GM12878 (cell line): ENCODE results near the gene FCN2. TPM values are rescaled to one million over a fixed set of nuclear protein-coding genes. Genes with fewer than 3 reads are reported as not detected.

Experiments used
- ATAC-seq: fragments of 200-7000 bp; cut with Tn5 transposase; 3 replicates; pipeline ENCODE4 v1.9.1; 2020; ENCODE audit warnings: mild to moderate bottlenecking, moderate library complexity
- BruUV-seq: library from RNA; stranded (reverse); fragments of 400-500 nt; replicated peaks from 2 replicates; lab custom pipeline; 2021; lab: Mats Ljungman, UMichigan
- CTCF ChIA-PET: fragments of 300-600 bp; sonication (Branson Sonifier 250); formaldehyde crosslinking; extraction: SDS; loops from one replicate; lab custom pipeline; 2021; ENCODE audit warnings: inconsistent platforms; lab: Yijun Ruan, JAX
- POLR2A ChIA-PET: fragments of 350-600 bp; formaldehyde crosslinking; extraction: SDS; loops from one replicate; lab custom pipeline; 2021; ENCODE audit warnings: inconsistent platforms; lab: Charles Lee
- RAD21 ChIA-PET: fragments of 300-600 bp; sonication (Branson Sonifier 250); formaldehyde crosslinking; loops from one replicate; lab custom pipeline; 2023; ENCODE audit warnings: antibody characterized with exemption; ENCODE audit not compliant: unreplicated experiment; lab: Charles Lee
- SMC1A ChIA-PET: fragments of 300-600 bp; sonication (Branson Sonifier 250); formaldehyde crosslinking; loops from one replicate; lab custom pipeline; 2023; ENCODE audit not compliant: unreplicated experiment, uncharacterized antibody; lab: Charles Lee
- DNase-seq: peaks from one replicate; pipeline ENCODE4 v3.0.0-alpha.2; 2011; ENCODE audit warnings: low read depth, low spot score
- FAIRE-seq: peaks from 3 replicates; lab custom pipeline; 2011; peaks lifted over from hg19 to GRCh38; lab: Jason Lieb, UNC
- H2AFZ ChIP-seq: 2 replicates; pipeline ENCODE4 v1.6.0; 2011; ENCODE audit warnings: low read depth, low read length, control low read depth; ENCODE audit not compliant: control insufficient read depth
- H3K27ac ChIP-seq: 2 replicates; pipeline ENCODE4 v1.5.1; 2011; ENCODE audit warnings: control low read depth; ENCODE audit not compliant: control insufficient read depth, insufficient read depth
- H3K27me3 ChIP-seq, 2 experiments: replicated peaks in 1 of 2; 2 replicates each; pipeline versions ENCODE4 v1.6.0 to v1.6.1; 2011; ENCODE audit warnings: low read length in 1 of 2; ENCODE audit not compliant: control insufficient read depth in 2 of 2, insufficient read depth in 2 of 2
- H3K36me3 ChIP-seq, 2 experiments: 2 replicates each; pipeline ENCODE4 v1.5.1; 2011; ENCODE audit warnings: low read length in 1 of 2; ENCODE audit not compliant: control insufficient read depth in 2 of 2, insufficient read depth in 2 of 2
- H3K4me1 ChIP-seq: 2 replicates; pipeline ENCODE4 v1.6.1; 2011; ENCODE audit warnings: mild to moderate bottlenecking, low read length, moderate library complexity, mixed read lengths; ENCODE audit not compliant: control insufficient read depth, insufficient read depth
- H3K4me2 ChIP-seq: 2 replicates; pipeline ENCODE4 v1.6.0; 2011; ENCODE audit warnings: control low read depth; ENCODE audit not compliant: control insufficient read depth, insufficient read depth
- H3K4me3 ChIP-seq: fragments of 200-600 bp; sonication (generic); 2 replicates; pipeline ENCODE4 v1.5.1; 2016
- H3K79me2 ChIP-seq: 2 replicates; pipeline ENCODE4 v1.6.0; 2011; ENCODE audit warnings: low read length; ENCODE audit not compliant: control insufficient read depth, insufficient read depth
- H3K9ac ChIP-seq: 2 replicates; pipeline ENCODE4 v1.8.0; 2011; ENCODE audit warnings: low read length, control low read depth, mixed read lengths; ENCODE audit not compliant: control insufficient read depth, insufficient read depth
- H3K9me3 ChIP-seq: replicated peaks from 3 replicates; pipeline ENCODE4 v1.5.1; 2011; ENCODE audit warnings: mild to moderate bottlenecking, low read length; ENCODE audit not compliant: control insufficient read depth, insufficient read depth
- H4K20me1 ChIP-seq: 2 replicates; pipeline ENCODE4 v1.6.0; 2011; ENCODE audit not compliant: control insufficient read depth, insufficient read depth
- BMI1 ChIP-seq: fragments of 450-650 bp; IDR thresholded peaks from 2 replicates; pipeline ENCODE4 v1.6.1; 2016; ENCODE audit warnings: mild to moderate bottlenecking, moderate library complexity, borderline replicate concordance
- CBX5 ChIP-seq: sonication (generic); IDR thresholded peaks from 2 replicates; pipeline ENCODE4 v1.6.1; 2016; ENCODE audit warnings: low read depth, moderate library complexity, mild to moderate bottlenecking, inconsistent platforms
- CHD1 ChIP-seq: IDR thresholded peaks from 2 replicates; pipeline ENCODE4 v1.6.1; 2012; ENCODE audit warnings: low read depth, low read length, improper control_type of control experiment
- CREB1 ChIP-seq: IDR thresholded peaks from 2 replicates; pipeline ENCODE4 v1.6.1; 2012; ENCODE audit warnings: low read depth, mild to moderate bottlenecking, inconsistent platforms
- FOS ChIP-seq: IDR thresholded peaks from 3 replicates; pipeline ENCODE4 v1.6.1; 2011; ENCODE audit warnings: borderline replicate concordance; ENCODE audit not compliant: insufficient read length; ENCODE audit errors: extremely low read depth
- FOXK2 ChIP-seq: fragments of 450-650 bp; IDR thresholded peaks from 2 replicates; pipeline ENCODE4 v1.6.1; 2017; ENCODE audit warnings: mild to moderate bottlenecking, moderate library complexity
- HDAC6 ChIP-seq: fragments of 200-600 bp; sonication (generic); IDR thresholded peaks from one replicate; pipeline ENCODE4 v1.8.0; 2017; ENCODE audit warnings: antibody characterized with exemption; ENCODE audit not compliant: unreplicated experiment
- PML ChIP-seq: IDR thresholded peaks from 2 replicates; pipeline ENCODE4 v1.6.1; 2012; ENCODE audit warnings: low read length, inconsistent platforms
- POLR2AphosphoS2 ChIP-seq: IDR thresholded peaks from 2 replicates; pipeline ENCODE4 v1.6.1; 2011; ENCODE audit warnings: low read depth, mild to moderate bottlenecking, low read length, improper control_type of control experiment, moderate library complexity
- POLR2AphosphoS5 ChIP-seq: IDR thresholded peaks from 2 replicates; pipeline ENCODE4 v1.6.1; 2011; ENCODE audit warnings: mild to moderate bottlenecking, low read length, inconsistent platforms
- SMAD5 ChIP-seq: IDR thresholded peaks from 2 replicates; pipeline ENCODE4 v1.6.1; 2016; ENCODE audit warnings: antibody characterized with exemption, low read depth
- WGBS: methylation state at CpG from one replicate; pipeline ENCODE4 v1.1.6; 2016; ENCODE audit warnings: low lambda C conversion rate; ENCODE audit not compliant: insufficient replicate concordance, insufficient coverage; ENCODE audit errors: missing lambda C conversion rate; 5-methylcytosine and 5-hydroxymethylcytosine counted together
- in situ Hi-C: fragments of 300-500 bp; cut with MboI; formaldehyde crosslinking; loops from 9 replicates; pipeline ENCODE4 v1.14.3; 2018; ENCODE audit warnings: mixed read lengths
- intact Hi-C: fragments of 100-400 bp; cut with micrococcal nuclease; formaldehyde crosslinking; loops from one replicate; pipeline ENCODE4 v1.14.2; 2022; ENCODE audit not compliant: unreplicated experiment
- polyA plus RNA-seq, 11 experiments: library from polyadenylated mRNA; depleted of rRNA in 4 of 11; unstranded in 6 of 11; stranded (reverse) in 5 of 11; fragments of >200 nt; fragmentation: Nextera tagmentation in 4 of 11; fragmentation: Illumina TruSeq in 1 of 11; extraction: Ambion mirVana in 4 of 11; extraction: Trizol in 1 of 11; gene quantifications; 1 replicate in 1 of 11; 2 replicates in 10 of 11; pipeline versions ENCODE4 v1.2.1 to v1.2.3, GENCODE V29; 2011 to 2016; ENCODE audit warnings: inconsistent platforms in 2 of 11, missing spikeins in 2 of 11, low read depth in 1 of 11
- total RNA-seq, 4 experiments: library from RNA; depleted of rRNA in 3 of 4; stranded (reverse); fragments of >200 nt in 3 of 4; fragmentation: Illumina TruSeq in 1 of 4; extraction: Trizol in 1 of 4; gene quantifications; 2 replicates each; pipeline versions ENCODE4 v1.2.1 to v1.2.3, GENCODE V29; 2013 to 2021
- TF ChIP-seq, protein P1 (sequence below): IDR thresholded peaks from 2 replicates; pipeline ENCODE4 v1.6.1; 2011; ENCODE audit warnings: low read depth, mild to moderate bottlenecking, low read length, moderate library complexity, borderline replicate concordance; ENCODE audit errors: extremely low read depth
- TF ChIP-seq, protein P2 (sequence below): fragments of 450-650 bp; formaldehyde crosslinking; IDR thresholded peaks from 2 replicates; pipeline ENCODE4 v1.4.0; 2022; ENCODE audit warnings: mild to moderate bottlenecking, moderate library complexity
- TF ChIP-seq, protein P3 (sequence below): IDR thresholded peaks from 2 replicates; pipeline ENCODE4 v1.6.1; 2012; ENCODE audit warnings: low read depth, low read length, improper control_type of control experiment

Gene FCN2
- total and polyA plus RNA-seq, 10 of the 15 experiments (the other 5 are each of a cell fraction or from before 2014, with no cell fraction given) = not detected

DNA sequence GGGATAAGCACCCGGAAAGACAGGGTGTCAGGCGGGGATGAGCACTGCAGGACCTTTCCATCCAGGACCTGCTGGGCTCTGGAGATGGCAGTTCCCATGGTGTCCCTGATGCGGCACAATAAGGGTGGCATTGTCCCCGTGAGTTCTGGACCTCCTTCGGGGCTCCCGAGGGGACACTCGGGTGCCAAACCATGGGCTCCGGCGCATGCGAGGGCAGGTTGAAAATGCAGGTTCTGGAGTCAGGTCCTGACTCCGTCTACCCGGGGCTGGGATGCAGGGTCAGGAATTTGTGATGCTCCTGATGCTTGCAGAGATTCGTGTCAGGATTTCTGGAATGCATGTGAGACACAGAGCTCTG is 682 bp downstream of the FCN2 start:
- no peaks in the 10 kb centered on the region for H3K9me3 ChIP-seq
- H3K9ac ChIP-seq = no peak overlapping the region
- H3K27me3 ChIP-seq = no peaks in the 10 kb centered on the region; a peak in 1 of 4 replicates
- no peaks in the 10 kb centered on the region for H4K20me1 ChIP-seq
- POLR2A ChIA-PET = no interaction called here
- H3K27ac ChIP-seq = no peak overlapping the region
- SMC1A ChIA-PET = no interaction called here
- FAIRE-seq (no peak), DNase-seq (no peak), ATAC-seq (no peak)
- no TSS peak for BruUV-seq
- no peaks in the 10 kb centered on the region for H3K79me2 ChIP-seq
- CTCF ChIA-PET = no interaction called here
- H3K4me1 ChIP-seq = no peaks in the 10 kb centered on the region
- intact Hi-C loops (no loop called here), in situ Hi-C loops (no loop called here)
- TF ChIP-seq CREB1 (no peak), POLR2AphosphoS2 (no peak)
- H3K36me3 ChIP-seq = no peaks in the 10 kb centered on the region
- no peak overlapping the region for H3K4me2 ChIP-seq
- RAD21 ChIA-PET = no interaction called here
- H3K4me3 ChIP-seq = no peak overlapping the region
- H2AFZ ChIP-seq = no peak overlapping the region
- 54% methylated on average over 13 of the region's 13 CpGs for WGBS

DNA sequence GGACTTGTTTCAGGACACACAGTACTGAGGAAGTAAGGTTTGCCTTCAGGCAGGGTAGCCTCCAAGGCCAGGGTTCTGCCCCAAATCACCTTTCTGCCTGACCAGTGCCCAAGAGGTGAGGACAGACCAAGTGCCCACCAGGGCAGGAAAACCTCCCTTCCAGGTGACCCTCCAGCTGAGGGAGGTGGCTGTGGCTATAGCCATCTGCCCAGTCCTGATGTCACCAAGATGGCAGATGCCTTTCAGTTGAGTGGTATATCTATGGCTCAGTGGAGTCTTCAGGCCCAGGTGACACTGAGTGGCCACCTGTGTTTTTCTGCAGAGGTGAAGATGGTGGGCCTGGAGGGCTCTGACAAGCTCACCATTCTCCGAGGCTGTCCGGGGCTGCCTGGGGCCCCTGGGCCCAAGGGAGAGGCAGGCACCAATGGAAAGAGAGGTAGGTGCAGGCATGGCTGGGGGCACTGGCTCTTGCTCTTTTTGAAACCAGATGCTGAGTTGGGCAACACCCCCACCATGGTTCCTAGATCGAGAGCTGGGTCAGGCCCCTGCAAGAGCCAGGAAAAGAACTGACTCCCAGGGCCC is 1.7 kb downstream of the FCN2 start:
- Histone ChIP-seq H4K20me1 (no peaks in the 10 kb centered on the region), H3K27ac (no peak overlapping the region), H3K36me3 (no peaks in the 10 kb centered on the region), H3K4me2 (no peak overlapping the region), H3K4me1 (no peaks in the 10 kb centered on the region), H2AFZ (no peak overlapping the region), H3K27me3 (no peaks in the 10 kb centered on the region; a peak in 1 of 4 replicates), H3K4me3 (no peak overlapping the region), H3K9me3 (no peaks in the 10 kb centered on the region), H3K79me2 (no peaks in the 10 kb centered on the region), H3K9ac (no peak overlapping the region)
- ChIA-PET POLR2A (no interaction called here), RAD21 (no interaction called here), SMC1A (interaction anchor here (0.9 kb wide), 1 partner anchor 25 kb away, joined by 3 read pairs; no protein-coding TSS in a partner anchor), CTCF (no interaction called here)
- DNase-seq (no peak), ATAC-seq (no peak), FAIRE-seq (no peak)
- WGBS = 24% methylated on average over 3 of the region's 3 CpGs
- BruUV-seq = no TSS peak
- in situ Hi-C loops = no loop called here
- intact Hi-C loops = no loop called here
- no peak for TF ChIP-seq CBX5
- no peak for TF ChIP-seq PML
- TF ChIP-seq POLR2AphosphoS5 = no peak
- TF ChIP-seq HDAC6 = no peak
- no peak for TF ChIP-seq SMAD5
- TF ChIP-seq, protein P1, sequence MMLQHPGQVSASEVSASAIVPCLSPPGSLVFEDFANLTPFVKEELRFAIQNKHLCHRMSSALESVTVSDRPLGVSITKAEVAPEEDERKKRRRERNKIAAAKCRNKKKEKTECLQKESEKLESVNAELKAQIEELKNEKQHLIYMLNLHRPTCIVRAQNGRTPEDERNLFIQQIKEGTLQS = no peak
- TF ChIP-seq FOS = no peak
- TF ChIP-seq FOXK2 = no peak
- TF ChIP-seq CHD1 = no peak
- TF ChIP-seq, protein P2, sequence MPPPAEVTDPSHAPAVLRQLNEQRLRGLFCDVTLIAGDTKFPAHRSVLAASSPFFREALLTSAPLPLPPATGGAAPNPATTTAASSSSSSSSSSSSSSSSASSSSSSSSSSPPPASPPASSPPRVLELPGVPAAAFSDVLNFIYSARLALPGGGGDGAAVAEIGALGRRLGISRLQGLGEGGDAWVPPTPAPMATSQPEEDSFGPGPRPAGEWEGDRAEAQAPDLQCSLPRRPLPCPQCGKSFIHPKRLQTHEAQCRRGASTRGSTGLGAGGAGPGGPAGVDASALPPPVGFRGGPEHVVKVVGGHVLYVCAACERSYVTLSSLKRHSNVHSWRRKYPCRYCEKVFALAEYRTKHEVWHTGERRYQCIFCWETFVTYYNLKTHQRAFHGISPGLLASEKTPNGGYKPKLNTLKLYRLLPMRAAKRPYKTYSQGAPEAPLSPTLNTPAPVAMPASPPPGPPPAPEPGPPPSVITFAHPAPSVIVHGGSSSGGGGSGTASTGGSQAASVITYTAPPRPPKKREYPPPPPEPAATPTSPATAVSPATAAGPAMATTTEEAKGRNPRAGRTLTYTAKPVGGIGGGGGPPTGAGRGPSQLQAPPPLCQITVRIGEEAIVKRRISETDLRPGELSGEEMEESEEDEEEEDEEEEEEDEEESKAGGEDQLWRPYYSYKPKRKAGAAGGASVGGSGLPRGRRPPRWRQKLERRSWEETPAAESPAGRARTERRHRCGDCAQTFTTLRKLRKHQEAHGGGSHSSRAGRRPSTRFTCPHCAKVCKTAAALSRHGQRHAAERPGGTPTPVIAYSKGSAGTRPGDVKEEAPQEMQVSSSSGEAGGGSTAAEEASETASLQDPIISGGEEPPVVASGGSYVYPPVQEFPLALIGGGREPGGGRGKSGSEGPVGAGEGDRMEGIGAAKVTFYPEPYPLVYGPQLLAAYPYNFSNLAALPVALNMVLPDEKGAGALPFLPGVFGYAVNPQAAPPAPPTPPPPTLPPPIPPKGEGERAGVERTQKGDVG (CRISPR knock-in tag) = no peak
- TF ChIP-seq, protein P3, sequence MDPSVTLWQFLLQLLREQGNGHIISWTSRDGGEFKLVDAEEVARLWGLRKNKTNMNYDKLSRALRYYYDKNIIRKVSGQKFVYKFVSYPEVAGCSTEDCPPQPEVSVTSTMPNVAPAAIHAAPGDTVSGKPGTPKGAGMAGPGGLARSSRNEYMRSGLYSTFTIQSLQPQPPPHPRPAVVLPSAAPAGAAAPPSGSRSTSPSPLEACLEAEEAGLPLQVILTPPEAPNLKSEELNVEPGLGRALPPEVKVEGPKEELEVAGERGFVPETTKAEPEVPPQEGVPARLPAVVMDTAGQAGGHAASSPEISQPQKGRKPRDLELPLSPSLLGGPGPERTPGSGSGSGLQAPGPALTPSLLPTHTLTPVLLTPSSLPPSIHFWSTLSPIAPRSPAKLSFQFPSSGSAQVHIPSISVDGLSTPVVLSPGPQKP = no peak
- TF ChIP-seq BMI1 = no peak
